ENCODE data around the gene PAFAH2.

GRCh38 chr1:26037904-26038303 is 40.0 kb upstream of the PAFAH2 start:
- TF ChIP-seq CEBPB (IDR thresholded peaks at IDR 0.05; ENCODE audit: low read depth, low read length) = no peak
- TF ChIP-seq ATF3 (IDR thresholded peaks at IDR 0.05; ENCODE audit: insufficient read depth, low read depth, low read length) = no peak
- TF ChIP-seq EGR1 (IDR thresholded peaks at IDR 0.05; ENCODE audit: borderline replicate concordance, low read depth, low read length) = no peak
- no peak for TF ChIP-seq CTCF (IDR thresholded peaks at IDR 0.05; ENCODE audit: control extremely low read depth in 1 of 3, insufficient read depth in 1 of 3, low read depth in 1 of 3, low read length in 3 of 3)
- TF ChIP-seq RXRA (IDR thresholded peaks at IDR 0.05; ENCODE audit: insufficient read depth, low read depth, low read length) = no peak
- no peak for TF ChIP-seq CREB1 (IDR thresholded peaks at IDR 0.05)
- no peak for TF ChIP-seq MAFK (IDR thresholded peaks at IDR 0.05; ENCODE audit: low read depth, low read length)
- TF ChIP-seq, protein P1, sequence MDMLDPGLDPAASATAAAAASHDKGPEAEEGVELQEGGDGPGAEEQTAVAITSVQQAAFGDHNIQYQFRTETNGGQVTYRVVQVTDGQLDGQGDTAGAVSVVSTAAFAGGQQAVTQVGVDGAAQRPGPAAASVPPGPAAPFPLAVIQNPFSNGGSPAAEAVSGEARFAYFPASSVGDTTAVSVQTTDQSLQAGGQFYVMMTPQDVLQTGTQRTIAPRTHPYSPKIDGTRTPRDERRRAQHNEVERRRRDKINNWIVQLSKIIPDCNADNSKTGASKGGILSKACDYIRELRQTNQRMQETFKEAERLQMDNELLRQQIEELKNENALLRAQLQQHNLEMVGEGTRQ (IDR thresholded peaks at IDR 0.05; ENCODE audit: low read length) = no peak
- TF ChIP-seq POLR2AphosphoS5 (IDR thresholded peaks at IDR 0.05; ENCODE audit: low read depth, low read length) = no peak
- TF ChIP-seq BRCA1 (IDR thresholded peaks at IDR 0.05; ENCODE audit: low read depth, low read length) = no peak
- no peak for TF ChIP-seq SIX5 (IDR thresholded peaks at IDR 0.05; ENCODE audit: low read depth, low read length)

Measured in H1 (cell line).